Measurements from ENCODE around the gene MET. TPM values are rescaled to one million over a fixed set of nuclear protein-coding genes. Genes with fewer than 3 reads are reported as not detected.

Gene MET
- total and polyA plus RNA-seq, 10 of the 15 experiments (the other 5 are each of a cell fraction or from before 2014, with no cell fraction given) = 0.01 to 0.21 TPM; not detected in 8

DNA sequence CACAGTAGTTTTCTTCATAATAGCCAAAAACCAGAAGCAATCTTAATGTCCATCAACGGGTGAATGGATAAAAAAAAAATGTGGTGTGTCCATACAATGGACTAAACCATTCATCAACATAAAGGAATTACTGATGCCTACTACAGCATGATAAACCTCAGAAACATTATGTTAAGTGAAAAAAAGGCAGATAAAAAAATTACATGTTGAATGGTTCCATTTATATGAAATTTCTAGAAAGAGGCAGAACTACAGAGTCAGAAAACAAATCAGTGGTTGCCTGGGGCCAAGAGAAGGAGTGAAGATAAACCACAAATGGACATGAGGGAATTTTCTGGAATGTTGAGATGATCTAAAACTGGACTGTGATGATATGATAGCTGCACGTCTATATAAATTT is 115.9 kb downstream of the MET start:
- peaks cover 6% of the 10 kb centered on the region; the same call in 1 of the 2 replicates for H3K4me1 ChIP-seq (ENCODE audit: control insufficient read depth, insufficient read depth, low read length)
- H3K27ac ChIP-seq (ENCODE audit: control insufficient read depth, insufficient read depth) = no peak overlapping the region
- ChIA-PET CTCF (interaction anchor here (1.0 to 1.8 kb wide), 6 partner anchors 23 to 528 kb away, joined by 3 to 6 read pairs (median 4); no protein-coding TSS in a partner anchor), POLR2A (no interaction called here), SMC1A (ENCODE audit: uncharacterized antibody, unreplicated experiment) (no interaction called here), RAD21 (ENCODE audit: unreplicated experiment) (interaction anchor here (1.3 kb wide), 1 partner anchor 197 kb away, joined by 4 read pairs; no protein-coding TSS in a partner anchor)
- H3K9me3 ChIP-seq (replicated peaks; ENCODE audit: control insufficient read depth, insufficient read depth, low read length) = no peaks in the 10 kb centered on the region
- BruUV-seq (replicated peaks) = no TSS peak
- no peaks in the 10 kb centered on the region for H4K20me1 ChIP-seq (ENCODE audit: control insufficient read depth, insufficient read depth)
- ATAC-seq (no peak), FAIRE-seq (no peak), DNase-seq (ENCODE audit: low read depth, low spot score) (no peak)
- H3K4me2 ChIP-seq (ENCODE audit: control insufficient read depth, insufficient read depth) = no peak overlapping the region
- no peaks in the 10 kb centered on the region; a peak in 1 of 4 replicates for H3K27me3 ChIP-seq (replicated peaks in 1 of 2; ENCODE audit: control insufficient read depth in 2 of 2, insufficient read depth in 2 of 2, low read length in 1 of 2)
- H3K79me2 ChIP-seq (ENCODE audit: control insufficient read depth, insufficient read depth, low read length) = no peaks in the 10 kb centered on the region
- intact Hi-C loops (cut with micrococcal nuclease; ENCODE audit: unreplicated experiment) = loop anchor here (2.0 to 5.0 kb wide), 3 partner anchors 106 to 529 kb away; no protein-coding TSS in a partner anchor
- in situ Hi-C loops (cut with MboI) = loop anchor here (10.0 kb wide), 1 partner anchor 523 kb away; no protein-coding TSS in a partner anchor
- no peak overlapping the region for H3K9ac ChIP-seq (ENCODE audit: control insufficient read depth, insufficient read depth, low read length)
- H3K4me3 ChIP-seq = no peak overlapping the region
- 66% methylated on average over 2 of the region's 2 CpGs for WGBS (ENCODE audit: insufficient coverage, insufficient replicate concordance, low lambda C conversion rate, missing lambda C conversion rate)
- no peak overlapping the region for H2AFZ ChIP-seq (ENCODE audit: control insufficient read depth, low read depth, low read length)
- no peaks in the 10 kb centered on the region for H3K36me3 ChIP-seq (ENCODE audit: control insufficient read depth in 2 of 2, insufficient read depth in 2 of 2, low read length in 1 of 2)
- TF ChIP-seq DPF2 (IDR thresholded peaks at IDR 0.05) (no peak), EZH2 (IDR thresholded peaks at IDR 0.05; ENCODE audit: borderline replicate concordance, control insufficient read depth, low read depth, low read length) (no peak), TCF7 (IDR thresholded peaks at IDR 0.05; ENCODE audit: borderline replicate concordance) (no peak), FOXK2 (IDR thresholded peaks at IDR 0.05) (no peak), SREBF2 (IDR thresholded peaks at IDR 0.05; ENCODE audit: low read length) (no peak), NR2F1 (conservative IDR thresholded peaks at IDR 0.05) (no peak), SUZ12 (IDR thresholded peaks at IDR 0.05; ENCODE audit: unreplicated experiment) (no peak), KDM1A (IDR thresholded peaks at IDR 0.05; ENCODE audit: borderline replicate concordance) (no peak), SIX5 (IDR thresholded peaks at IDR 0.05; ENCODE audit: low read depth, low read length, severe bottlenecking) (no peak), TARDBP (IDR thresholded peaks at IDR 0.05; ENCODE audit: borderline replicate concordance) (no peak)
- TF ChIP-seq, protein P1, sequence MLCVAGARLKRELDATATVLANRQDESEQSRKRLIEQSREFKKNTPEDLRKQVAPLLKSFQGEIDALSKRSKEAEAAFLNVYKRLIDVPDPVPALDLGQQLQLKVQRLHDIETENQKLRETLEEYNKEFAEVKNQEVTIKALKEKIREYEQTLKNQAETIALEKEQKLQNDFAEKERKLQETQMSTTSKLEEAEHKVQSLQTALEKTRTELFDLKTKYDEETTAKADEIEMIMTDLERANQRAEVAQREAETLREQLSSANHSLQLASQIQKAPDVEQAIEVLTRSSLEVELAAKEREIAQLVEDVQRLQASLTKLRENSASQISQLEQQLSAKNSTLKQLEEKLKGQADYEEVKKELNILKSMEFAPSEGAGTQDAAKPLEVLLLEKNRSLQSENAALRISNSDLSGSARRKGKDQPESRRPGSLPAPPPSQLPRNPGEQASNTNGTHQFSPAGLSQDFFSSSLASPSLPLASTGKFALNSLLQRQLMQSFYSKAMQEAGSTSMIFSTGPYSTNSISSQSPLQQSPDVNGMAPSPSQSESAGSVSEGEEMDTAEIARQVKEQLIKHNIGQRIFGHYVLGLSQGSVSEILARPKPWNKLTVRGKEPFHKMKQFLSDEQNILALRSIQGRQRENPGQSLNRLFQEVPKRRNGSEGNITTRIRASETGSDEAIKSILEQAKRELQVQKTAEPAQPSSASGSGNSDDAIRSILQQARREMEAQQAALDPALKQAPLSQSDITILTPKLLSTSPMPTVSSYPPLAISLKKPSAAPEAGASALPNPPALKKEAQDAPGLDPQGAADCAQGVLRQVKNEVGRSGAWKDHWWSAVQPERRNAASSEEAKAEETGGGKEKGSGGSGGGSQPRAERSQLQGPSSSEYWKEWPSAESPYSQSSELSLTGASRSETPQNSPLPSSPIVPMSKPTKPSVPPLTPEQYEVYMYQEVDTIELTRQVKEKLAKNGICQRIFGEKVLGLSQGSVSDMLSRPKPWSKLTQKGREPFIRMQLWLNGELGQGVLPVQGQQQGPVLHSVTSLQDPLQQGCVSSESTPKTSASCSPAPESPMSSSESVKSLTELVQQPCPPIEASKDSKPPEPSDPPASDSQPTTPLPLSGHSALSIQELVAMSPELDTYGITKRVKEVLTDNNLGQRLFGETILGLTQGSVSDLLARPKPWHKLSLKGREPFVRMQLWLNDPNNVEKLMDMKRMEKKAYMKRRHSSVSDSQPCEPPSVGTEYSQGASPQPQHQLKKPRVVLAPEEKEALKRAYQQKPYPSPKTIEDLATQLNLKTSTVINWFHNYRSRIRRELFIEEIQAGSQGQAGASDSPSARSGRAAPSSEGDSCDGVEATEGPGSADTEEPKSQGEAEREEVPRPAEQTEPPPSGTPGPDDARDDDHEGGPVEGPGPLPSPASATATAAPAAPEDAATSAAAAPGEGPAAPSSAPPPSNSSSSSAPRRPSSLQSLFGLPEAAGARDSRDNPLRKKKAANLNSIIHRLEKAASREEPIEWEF (IDR thresholded peaks at IDR 0.05; ENCODE audit: insufficient replicate concordance, low read depth, low read length) = no peak
- TF ChIP-seq, protein P2, sequence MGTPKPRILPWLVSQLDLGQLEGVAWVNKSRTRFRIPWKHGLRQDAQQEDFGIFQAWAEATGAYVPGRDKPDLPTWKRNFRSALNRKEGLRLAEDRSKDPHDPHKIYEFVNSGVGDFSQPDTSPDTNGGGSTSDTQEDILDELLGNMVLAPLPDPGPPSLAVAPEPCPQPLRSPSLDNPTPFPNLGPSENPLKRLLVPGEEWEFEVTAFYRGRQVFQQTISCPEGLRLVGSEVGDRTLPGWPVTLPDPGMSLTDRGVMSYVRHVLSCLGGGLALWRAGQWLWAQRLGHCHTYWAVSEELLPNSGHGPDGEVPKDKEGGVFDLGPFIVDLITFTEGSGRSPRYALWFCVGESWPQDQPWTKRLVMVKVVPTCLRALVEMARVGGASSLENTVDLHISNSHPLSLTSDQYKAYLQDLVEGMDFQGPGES (IDR thresholded peaks at IDR 0.05) = no peak
- TF ChIP-seq, protein P3, sequence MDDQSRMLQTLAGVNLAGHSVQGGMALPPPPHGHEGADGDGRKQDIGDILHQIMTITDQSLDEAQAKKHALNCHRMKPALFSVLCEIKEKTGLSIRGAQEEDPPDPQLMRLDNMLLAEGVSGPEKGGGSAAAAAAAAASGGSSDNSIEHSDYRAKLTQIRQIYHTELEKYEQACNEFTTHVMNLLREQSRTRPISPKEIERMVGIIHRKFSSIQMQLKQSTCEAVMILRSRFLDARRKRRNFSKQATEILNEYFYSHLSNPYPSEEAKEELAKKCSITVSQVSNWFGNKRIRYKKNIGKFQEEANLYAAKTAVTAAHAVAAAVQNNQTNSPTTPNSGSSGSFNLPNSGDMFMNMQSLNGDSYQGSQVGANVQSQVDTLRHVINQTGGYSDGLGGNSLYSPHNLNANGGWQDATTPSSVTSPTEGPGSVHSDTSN (IDR thresholded peaks at IDR 0.05; ENCODE audit: insufficient replicate concordance, low read depth, low read length) = no peak
- TF ChIP-seq, protein P4, sequence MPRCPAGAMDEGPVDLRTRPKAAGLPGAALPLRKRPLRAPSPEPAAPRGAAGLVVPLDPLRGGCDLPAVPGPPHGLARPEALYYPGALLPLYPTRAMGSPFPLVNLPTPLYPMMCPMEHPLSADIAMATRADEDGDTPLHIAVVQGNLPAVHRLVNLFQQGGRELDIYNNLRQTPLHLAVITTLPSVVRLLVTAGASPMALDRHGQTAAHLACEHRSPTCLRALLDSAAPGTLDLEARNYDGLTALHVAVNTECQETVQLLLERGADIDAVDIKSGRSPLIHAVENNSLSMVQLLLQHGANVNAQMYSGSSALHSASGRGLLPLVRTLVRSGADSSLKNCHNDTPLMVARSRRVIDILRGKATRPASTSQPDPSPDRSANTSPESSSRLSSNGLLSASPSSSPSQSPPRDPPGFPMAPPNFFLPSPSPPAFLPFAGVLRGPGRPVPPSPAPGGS (IDR thresholded peaks at IDR 0.05; ENCODE audit: borderline replicate concordance, insufficient read depth, low read depth, low read length, poor library complexity, severe bottlenecking) = no peak
